Measurements from ENCODE around the gene PLXNC1.
A peak's percentile ranks its signal among the peaks of the same experiment; 100 is the strongest.

PLXNC1 gene

GRCh38 chr12:94245631-94246383 is 97.4 kb downstream of the PLXNC1 start:
- DNase-seq: no peak

DNA sequence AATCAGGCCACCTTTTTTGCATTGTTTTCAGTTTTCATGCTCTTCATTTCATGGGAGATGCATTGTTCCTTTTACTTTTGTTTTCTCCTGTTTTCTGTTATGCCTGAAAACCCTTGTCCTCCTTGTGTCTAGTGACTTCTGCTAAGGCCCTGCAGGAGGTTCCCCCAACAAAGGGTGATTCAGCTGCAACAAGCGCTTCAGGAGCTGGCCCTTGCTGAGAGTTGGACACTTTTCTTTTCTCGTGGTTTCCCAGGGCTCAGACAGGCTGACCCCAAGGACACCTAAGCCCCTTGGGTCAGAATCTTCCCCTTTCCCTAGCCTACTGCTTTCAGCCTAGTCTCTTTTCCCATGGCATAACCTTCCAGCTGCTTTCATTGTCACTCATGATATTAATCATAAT is 98.9 kb downstream of the PLXNC1 start:
- no peak for DNase-seq

GRCh38 chr12:94248582-94248981 is 100.2 kb downstream of the PLXNC1 start:
- no peak for DNase-seq

DNA sequence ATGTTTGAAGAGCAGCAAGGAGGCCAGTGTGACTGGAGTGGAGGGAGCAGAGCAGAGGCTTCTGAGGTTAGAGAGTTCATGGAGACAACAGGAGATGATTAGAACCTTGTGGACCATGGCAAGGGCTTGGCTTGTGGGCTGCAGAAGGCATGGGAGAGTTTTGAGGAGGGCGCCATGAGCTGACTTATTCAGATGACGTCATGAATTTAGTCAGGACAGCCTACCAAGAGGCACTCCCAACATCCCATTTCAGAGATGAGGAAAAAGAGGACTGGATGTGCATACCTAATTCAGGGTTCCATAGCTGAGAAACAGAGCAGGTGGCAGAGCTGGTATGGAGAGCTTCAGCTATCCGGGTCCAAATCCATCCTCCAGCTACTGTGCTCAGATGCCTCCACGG is 101.8 kb downstream of the PLXNC1 start:
- DNase-seq: no peak

DNA sequence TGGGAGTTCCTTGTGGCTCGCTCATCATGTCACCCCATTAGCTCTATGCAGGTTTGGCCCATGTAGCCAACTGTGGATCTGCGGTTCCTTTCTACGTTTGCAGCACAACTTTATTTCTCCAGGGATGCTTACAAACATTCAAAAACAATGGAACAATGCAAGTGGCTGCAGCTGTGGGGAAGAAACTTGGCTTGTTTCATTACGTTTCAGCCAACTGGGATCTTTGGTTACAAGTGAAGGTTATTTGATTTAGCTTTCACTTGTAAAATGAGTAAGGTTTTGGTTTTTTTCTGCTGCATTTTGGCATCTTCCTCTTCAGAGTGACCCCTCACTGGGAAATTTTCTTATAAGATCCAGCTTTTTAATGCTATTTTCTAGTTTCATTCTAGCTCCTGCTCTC is 105.9 kb downstream of the PLXNC1 start:
- DNase-seq: no peak

DNA sequence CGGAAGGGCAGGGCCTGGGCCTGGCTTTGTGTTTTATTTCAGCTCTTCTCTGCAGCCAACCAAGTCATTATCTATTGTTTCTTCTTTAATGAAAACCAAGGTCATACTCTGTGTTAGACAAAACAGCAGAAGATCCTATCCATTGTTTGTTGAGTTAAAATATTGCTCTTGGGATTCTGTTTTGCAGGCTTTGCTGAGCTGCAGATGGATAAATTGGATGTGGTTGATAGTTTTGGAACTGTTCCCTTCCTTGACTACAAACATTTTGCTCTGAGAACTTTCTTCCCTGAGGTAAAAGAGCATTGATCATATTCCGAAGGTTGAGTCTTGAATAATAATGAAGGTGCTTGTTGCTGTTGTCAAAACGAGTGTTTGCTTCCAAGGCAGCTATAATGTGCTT is 106.6 kb downstream of the PLXNC1 start:
- no peak for DNase-seq

DNA sequence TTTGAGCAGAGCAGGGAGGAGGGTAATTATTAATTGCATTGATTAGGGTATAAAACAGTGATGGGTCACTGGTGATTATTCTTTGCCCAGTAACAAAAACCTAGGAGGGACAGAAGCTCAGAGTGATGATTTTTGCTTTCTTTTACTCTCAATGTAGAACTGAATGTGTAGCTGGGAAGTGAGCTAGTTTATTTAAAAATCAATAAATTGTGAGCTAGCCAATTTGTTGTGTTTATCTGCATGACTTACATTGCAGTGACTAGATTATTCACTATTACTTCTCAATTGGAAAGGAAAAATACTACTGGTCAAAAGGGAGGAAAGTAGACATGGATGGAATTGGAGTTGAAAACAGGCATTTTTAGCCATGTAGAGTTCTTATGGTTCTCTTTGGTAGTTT is 107.1 kb downstream of the PLXNC1 start:
- DNase-seq: no peak

GRCh38 chr12:94258593-94258992 is 110.2 kb downstream of the PLXNC1 start:
- no peak for DNase-seq

DNA sequence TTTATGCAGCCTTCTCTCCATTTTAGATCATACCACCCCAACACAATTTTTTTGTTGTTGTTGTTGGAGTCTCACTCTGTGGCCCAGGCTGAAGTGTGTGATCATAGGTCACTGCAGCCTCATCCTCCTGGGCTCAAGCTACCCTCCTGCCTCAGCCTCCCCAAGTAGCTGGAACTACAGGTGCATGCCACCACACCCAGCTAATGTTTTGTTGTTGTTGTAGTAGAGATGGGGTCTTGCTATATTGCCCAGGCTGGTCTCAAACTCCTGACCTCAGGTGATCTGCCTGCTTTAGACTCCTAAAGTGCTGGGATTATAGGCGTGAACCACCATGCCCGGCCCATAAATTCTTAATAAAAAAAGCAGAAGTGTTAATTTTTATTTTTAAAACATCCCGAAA is 111.6 kb downstream of the PLXNC1 start:
- DNase-seq: no peak

DNA sequence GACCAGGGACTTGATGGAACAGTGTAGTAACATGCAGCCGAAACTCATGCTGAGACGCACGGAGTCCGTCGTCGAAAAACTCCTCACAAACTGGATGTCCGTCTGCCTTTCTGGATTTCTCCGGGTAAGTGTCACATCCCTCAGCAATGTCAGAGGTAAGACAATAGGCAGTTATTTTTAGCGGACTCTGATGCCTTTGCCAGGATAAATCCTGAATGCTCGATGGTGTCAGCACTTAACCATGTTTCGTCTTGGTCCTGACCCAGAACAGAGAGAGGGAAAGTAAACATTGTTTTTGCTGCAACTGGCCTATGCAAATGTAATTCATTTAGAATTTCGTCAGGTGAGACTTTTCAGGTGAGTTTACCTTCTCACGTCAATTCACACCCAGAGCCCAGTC is 112.3 kb downstream of the PLXNC1 start:
- DNase-seq: no peak

DNA sequence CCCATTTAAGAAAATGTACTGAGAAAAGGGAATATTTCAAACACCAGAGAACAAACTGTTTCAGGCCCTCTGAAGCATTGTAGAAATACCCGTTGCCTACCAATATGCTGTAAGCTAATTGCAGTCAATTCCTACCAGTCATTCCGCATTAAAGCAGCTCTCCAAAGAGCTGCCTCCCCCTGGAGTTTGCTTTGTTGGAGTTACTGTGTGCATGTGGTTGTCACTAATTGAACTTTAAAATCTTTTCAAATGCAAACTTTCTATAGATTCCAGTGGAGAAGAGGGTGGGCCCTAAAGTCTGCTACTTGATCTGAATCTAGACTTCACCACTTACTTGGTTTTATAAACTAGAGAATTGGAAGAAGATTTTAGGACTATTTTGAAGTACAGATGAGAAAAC is 112.7 kb downstream of the PLXNC1 start:
- DNase-seq: no peak

DNA sequence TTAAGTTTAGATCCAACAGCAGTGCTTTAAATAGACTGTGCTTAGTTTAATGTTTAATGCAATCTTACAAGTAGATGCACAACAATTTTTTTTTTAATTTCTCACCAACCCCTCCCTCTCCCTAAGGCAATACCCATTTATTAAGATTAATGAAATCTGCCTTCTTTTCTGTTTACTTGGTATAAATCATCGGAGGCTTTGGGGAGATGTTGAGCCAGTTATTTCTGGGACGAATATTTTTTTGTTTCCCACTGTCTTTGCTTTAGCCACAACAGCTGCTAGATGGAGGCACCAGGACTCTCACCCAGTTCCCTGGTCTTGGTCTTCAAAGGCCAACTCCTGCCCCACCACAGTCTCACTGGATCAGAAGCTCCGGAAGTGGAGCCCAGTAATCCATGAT is 113.4 kb downstream of the PLXNC1 start:
- DNase-seq: no peak

GRCh38 chr12:94262228-94263010 is 114.0 kb downstream of the PLXNC1 start:
- DNase-seq: peak; percentile 83

DNA sequence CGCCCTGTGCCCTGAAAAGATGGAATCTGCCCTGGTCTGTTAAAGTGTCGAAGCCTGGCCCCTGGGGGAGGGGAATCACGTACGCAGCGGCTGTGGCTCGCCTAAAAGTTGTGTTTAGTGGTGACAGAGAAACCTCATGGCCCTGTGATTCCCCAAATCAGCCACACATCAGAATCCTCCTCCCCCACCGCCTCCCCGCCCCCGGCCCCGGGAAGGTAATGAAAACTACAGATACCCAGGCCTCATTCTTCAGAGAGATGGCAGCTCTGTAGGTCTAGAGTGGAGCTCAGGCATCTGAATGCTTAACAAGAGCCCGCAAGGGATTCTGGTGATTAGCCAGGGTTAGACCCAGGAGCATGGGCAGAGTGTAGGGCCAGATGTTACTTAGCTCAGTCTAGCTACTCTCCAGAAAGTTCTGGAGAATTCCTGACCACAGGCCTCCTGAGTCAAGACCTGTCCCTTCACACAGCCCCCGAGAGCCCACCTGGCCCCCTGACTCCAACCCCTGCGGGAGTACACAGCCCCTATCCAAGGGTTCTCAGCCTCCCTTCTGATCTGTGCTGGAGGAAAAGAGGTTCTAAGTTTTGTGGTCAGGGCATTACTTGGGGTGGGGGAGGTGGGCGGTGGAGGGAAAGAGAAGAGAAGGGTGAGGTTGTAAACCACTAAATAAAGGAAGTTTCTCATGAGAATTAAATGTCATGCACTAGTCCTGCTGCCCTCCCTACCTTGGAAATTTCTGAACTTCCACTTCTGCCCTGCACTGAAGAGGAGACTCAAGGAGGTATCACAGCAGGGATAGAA is 114.8 kb downstream of the PLXNC1 start:
- no peak for DNase-seq

GRCh38 chr12:94263905-94264561 is 115.7 kb downstream of the PLXNC1 start:
- no peak for DNase-seq

DNA sequence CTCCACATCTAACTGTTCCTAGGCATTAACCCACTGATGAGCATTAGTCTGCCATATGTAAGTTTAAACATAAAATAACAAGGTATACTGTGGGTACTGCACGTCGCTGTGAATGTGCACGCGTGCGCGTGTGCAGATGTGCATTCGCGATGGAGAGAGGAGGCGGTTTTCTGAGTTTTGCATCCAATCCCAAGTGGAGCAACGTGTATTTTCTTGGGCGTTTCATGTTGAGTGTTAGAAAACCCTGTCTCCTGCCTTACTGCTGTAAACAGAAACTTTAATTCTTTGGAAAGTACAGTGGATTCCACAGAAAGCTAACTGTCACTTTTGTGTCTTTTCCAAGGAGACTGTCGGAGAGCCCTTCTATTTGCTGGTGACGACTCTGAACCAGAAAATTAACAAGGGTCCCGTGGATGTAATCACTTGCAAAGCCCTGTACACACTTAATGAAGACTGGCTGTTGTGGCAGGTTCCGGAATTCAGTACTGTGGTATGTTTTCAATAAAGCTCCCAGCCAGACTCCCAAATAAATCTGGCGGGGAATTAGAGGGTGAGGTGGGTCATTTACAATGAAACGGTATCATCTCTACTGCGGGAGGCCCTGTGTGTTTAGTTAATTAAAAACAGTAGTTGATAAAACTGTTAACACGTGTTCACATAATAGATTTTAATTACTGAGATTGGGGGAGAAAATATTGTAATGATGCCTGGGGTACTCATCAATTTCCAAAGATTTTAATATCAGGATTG is 116.5 kb downstream of the PLXNC1 start:
- DNase-seq: no peak

DNA sequence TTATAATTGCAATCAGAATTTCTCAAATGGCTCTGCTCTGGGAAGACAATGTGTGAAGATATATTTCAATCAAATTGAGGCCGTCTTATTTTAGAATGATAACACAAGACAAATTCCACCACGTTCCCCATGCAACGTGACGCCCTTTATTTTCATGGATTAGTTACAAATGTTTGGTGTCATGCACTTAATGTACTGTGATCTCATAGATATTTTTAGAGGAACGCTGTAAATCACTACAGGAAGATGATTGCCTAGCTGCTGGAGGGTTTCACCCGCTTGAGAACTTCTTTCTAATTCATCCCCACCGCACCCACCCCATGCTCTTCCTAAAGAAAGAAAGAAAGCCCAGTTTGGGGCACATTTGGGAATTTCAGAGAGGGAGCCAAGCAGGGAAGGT is 117.2 kb downstream of the PLXNC1 start:
- DNase-seq: no peak

DNA sequence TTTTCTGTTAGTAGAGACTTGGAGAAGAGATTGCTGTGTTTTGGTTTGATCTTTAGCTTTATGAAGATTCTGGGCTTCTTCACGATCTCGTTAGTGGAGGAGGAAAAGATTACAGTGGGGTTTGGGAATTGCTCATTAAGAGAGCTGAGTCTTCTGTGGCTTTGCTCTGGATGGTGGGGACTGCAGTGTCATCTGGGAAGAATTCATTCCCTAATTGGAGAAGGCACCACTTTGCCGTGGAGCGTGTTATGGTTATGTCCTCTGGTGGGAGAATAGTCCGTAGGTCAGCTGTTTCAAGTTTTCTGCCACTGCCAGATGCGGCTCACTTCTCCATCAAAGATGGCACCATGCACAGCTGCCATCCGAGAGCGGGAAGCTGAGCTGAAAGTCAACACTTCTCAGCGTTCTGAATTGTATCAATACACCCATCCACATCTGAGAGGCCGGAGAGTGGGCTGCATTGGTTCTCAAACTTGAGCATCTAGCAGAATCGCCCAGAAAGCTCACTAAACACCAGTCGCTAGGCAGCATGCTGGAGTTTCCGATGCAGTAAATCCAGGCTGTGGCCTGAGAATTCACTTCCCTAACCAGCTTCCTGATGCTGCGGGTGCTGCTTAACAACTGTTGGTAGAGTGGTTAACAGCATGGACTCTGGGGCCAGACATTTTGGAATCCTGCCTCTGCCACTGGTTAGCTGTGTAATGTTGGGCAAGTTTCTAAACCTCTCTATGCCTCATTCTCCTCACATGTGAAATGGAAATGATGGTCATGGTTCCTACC is 117.8 kb downstream of the PLXNC1 start:
- DNase-seq: no peak

- DNase-seq: no peak
These were observed 118.6 kb downstream of the PLXNC1 start for GRCh38 chr12:94266796-94267536.

GRCh38 chr12:94267537-94267872 is 119.1 kb downstream of the PLXNC1 start:
- DNase-seq: no peak

- no peak for DNase-seq
These were observed 119.6 kb downstream of the PLXNC1 start for GRCh38 chr12:94267921-94268471.
